ENCODE measurements around the gene CTSE. TPM values are rescaled to one million over a fixed set of nuclear protein-coding genes. Genes with fewer than 3 reads are reported as not detected.

The CTSE gene
- total and polyA plus RNA-seq, 2 of the 8 experiments (the other 6 are each of a cell fraction or from before 2014, with no cell fraction given): 0.03 TPM; not detected in 1

DNA sequence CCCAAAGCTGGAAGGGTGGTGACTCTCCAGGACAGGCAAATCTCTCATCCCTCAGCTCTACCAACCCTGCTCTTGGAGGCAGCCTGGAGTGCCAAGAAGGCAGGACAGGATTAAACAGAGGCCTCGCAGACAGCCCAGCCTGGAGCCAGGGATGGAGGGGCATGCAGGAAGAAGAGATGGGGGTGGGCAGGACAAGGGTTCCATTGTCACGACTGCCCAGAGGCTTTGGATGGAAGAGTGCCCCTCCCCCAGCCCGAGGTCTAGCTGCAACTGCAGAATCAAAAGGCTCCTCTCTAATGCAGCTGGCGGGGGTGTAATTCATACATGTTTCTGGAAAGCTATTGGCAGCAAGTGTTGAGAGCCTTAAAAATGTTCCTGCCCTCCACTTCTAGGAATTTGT, 29.3 kb downstream of the CTSE start (continued):
- TF ChIP-seq PHF8 (conservative IDR thresholded peaks at IDR 0.05; ENCODE audit: low read depth, low read length) (no peak), GABPA (IDR thresholded peaks at IDR 0.05; ENCODE audit: borderline replicate concordance, insufficient read depth, low read length) (no peak), KDM1A (IDR thresholded peaks at IDR 0.05; ENCODE audit: borderline replicate concordance, low read length) (no peak), TAF7 (optimal IDR thresholded peaks at IDR 0.05; ENCODE audit: borderline replicate concordance, low read depth, low read length) (no peak), TCF12 (IDR thresholded peaks at IDR 0.05; ENCODE audit: low read depth, low read length) (no peak), SIN3A (conservative IDR thresholded peaks at IDR 0.05 in 1 of 2, IDR thresholded peaks at IDR 0.05 in 1 of 2; ENCODE audit: low read depth in 1 of 2, low read length in 2 of 2) (no peak)

Measured in H1 (cell line).